WTC11 (cell line): ENCODE results near the gene GABRG3. TPM values are rescaled to one million over a fixed set of nuclear protein-coding genes. Genes with fewer than 3 reads are reported as not detected.
A peak's percentile ranks its signal among the peaks of the same experiment; 100 is the strongest.

Source experiments
- ATAC-seq: fragments of 200-7000 bp; cut with Tn5 transposase; 2 replicates; pipeline ENCODE4 v1.10.0; 2021; ENCODE audit warnings: mild to moderate bottlenecking, moderate library complexity
- CTCF ChIA-PET: fragments of 300-600 bp; sonication (Branson Sonifier 250); formaldehyde crosslinking; loops from one replicate; lab custom pipeline; 2021; ENCODE audit warnings: antibody characterized with exemption; lab: Charles Lee
- POLR2A ChIA-PET: fragments of 350-600 bp; sonication (Branson Sonifier 250); formaldehyde crosslinking; loops from one replicate; lab custom pipeline; 2021; ENCODE audit warnings: antibody characterized with exemption; lab: Charles Lee
- DNase-seq: peaks from one replicate; pipeline ENCODE4 v3.0.0; 2021; ENCODE audit warnings: low spot score
- H3K27ac Mint-ChIP-seq: 2 replicates; pipeline ENCODE4 v1.8.0; 2021; ENCODE audit warnings: mixed read lengths
- H3K27me3 Mint-ChIP-seq: 2 replicates; pipeline ENCODE4 v1.8.0; 2021; ENCODE audit warnings: low read depth, mild to moderate bottlenecking, moderate library complexity, mixed read lengths
- H3K36me3 Mint-ChIP-seq: 2 replicates; pipeline ENCODE4 v1.8.0; 2021; ENCODE audit warnings: mixed read lengths
- H3K4me1 Mint-ChIP-seq: 2 replicates; pipeline ENCODE4 v1.8.0; 2022; ENCODE audit warnings: mixed read lengths
- H3K4me3 Mint-ChIP-seq: 2 replicates; pipeline ENCODE4 v1.8.0; 2021; ENCODE audit warnings: mild to moderate bottlenecking, moderate library complexity, mixed read lengths
- H3K9me3 Mint-ChIP-seq: 2 replicates; pipeline ENCODE4 v1.8.0; 2021; ENCODE audit warnings: mixed read lengths
- ATF1 ChIP-seq: sonication (generic); formaldehyde crosslinking; IDR thresholded peaks from 2 replicates; pipeline ENCODE4 v1.8.1; 2023; ENCODE audit warnings: mild to moderate bottlenecking, moderate library complexity, missing genetic modification reagents
- ATF6 ChIP-seq: sonication (generic); formaldehyde crosslinking; IDR thresholded peaks from 2 replicates; pipeline ENCODE4 v1.8.1; 2023; ENCODE audit warnings: mild to moderate bottlenecking, missing genetic modification reagents
- CTCF ChIP-seq: fragments of 200-600 bp; IDR thresholded peaks from 2 replicates; pipeline ENCODE4 v1.8.0; 2022; ENCODE audit warnings: antibody characterized with exemption
- ELF4 ChIP-seq: sonication (generic); formaldehyde crosslinking; IDR thresholded peaks from 2 replicates; pipeline ENCODE4 v1.8.1; 2022; ENCODE audit warnings: low read depth, mild to moderate bottlenecking, moderate library complexity, missing genetic modification reagents
- ESRRA ChIP-seq: sonication (generic); formaldehyde crosslinking; IDR thresholded peaks from 2 replicates; pipeline ENCODE4 v1.8.1; 2022; ENCODE audit warnings: mild to moderate bottlenecking, missing genetic modification reagents, borderline replicate concordance
- GABPB1 ChIP-seq: sonication (generic); formaldehyde crosslinking; IDR thresholded peaks from 2 replicates; pipeline ENCODE4 v1.8.1; 2023; ENCODE audit warnings: mild to moderate bottlenecking, missing genetic modification reagents
- NFATC4 ChIP-seq: fragments of 250-450 bp; sonication (Bioruptor Pico); IDR thresholded peaks from 2 replicates; pipeline ENCODE4 v1.9.0; 2021; ENCODE audit warnings: mild to moderate bottlenecking
- NR1H2 ChIP-seq: sonication (generic); formaldehyde crosslinking; IDR thresholded peaks from 2 replicates; pipeline ENCODE4 v1.9.0; 2021; ENCODE audit warnings: mild to moderate bottlenecking, moderate library complexity, missing genetic modification reagents
- NR2C2 ChIP-seq: sonication (generic); formaldehyde crosslinking; IDR thresholded peaks from 2 replicates; pipeline ENCODE4 v1.8.0; 2022; ENCODE audit warnings: mild to moderate bottlenecking, missing genetic modification reagents
- RORB ChIP-seq: fragments of 250-450 bp; sonication (Bioruptor Pico); IDR thresholded peaks from 2 replicates; pipeline ENCODE4 v1.9.0; 2021; ENCODE audit warnings: mild to moderate bottlenecking
- ZNF232 ChIP-seq: sonication (generic); formaldehyde crosslinking; IDR thresholded peaks from 2 replicates; pipeline ENCODE4 v1.8.0; 2022; ENCODE audit warnings: mild to moderate bottlenecking, missing genetic modification reagents
- total RNA-seq: library from RNA; stranded (reverse); gene quantifications from 3 replicates; pipeline ENCODE4 v1.2.3, GENCODE V29; 2021
- TF ChIP-seq, protein P1 (sequence below): fragments of 250-450 bp; sonication (Bioruptor Pico); IDR thresholded peaks from 2 replicates; pipeline ENCODE4 v1.9.0; 2021; ENCODE audit warnings: mild to moderate bottlenecking, borderline replicate concordance
- TF ChIP-seq, protein P2 (sequence below): sonication (generic); formaldehyde crosslinking; IDR thresholded peaks from 2 replicates; pipeline ENCODE4 v1.8.0; 2023; ENCODE audit warnings: missing genetic modification reagents

GABRG3 gene
- total RNA-seq, 1 experiment from 2014 or later, result 0.72 TPM

DNA sequence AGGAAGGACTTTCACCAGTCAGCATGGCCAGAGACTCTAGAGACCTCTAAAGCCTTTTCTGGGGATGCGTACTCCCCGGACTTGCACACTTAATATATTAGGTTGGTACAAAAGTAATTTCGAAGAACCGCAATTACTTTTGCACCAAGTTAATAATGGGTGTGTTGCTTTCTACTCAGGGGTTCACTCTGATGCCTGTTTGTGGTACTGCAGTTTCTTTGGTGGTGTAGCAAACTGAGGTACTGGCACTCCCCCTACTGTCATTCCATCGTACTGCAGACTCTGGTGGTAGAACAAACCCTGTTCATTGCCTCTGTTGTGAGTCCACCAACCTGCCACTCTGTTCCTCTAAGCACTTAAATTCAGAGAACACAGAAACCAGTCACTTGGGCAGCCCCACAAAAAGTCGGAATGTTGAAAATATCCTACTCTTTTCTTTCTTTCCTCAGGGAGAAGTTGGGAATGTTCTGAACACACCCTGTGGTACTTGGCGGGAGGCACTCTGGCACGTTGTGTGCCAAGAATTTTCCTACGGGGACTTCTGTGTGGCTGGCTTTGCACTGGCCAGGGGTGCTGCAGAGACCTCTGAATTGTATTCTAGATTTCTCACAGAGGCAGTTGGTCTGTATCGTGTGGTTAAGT lies 46.3 kb downstream of the GABRG3 start:
- Mint-ChIP-seq H3K4me3 (no peak overlapping the region), H3K36me3 (0 out of 2 replicates have a peak, but pooled peaks cover 2% of the 10 kb centered on the region), H3K4me1 (no peaks in the 10 kb centered on the region), H3K27me3 (no peaks in the 10 kb centered on the region), H3K27ac (no peak overlapping the region), H3K9me3 (peaks cover 10% of the 10 kb centered on the region)
- peak; percentile 98 for ATAC-seq
- ChIA-PET CTCF (interaction anchor here (1.5 to 4.2 kb wide), 3 partner anchors 10 to 126 kb away, joined by 4 to 41 read pairs (median 6); no protein-coding TSS in a partner anchor), POLR2A (no interaction called here)
- DNase-seq, result peak; percentile 91
- TF ChIP-seq ELF4 (CRISPR knock-in tag), result no peak
- peak; percentile 84 for TF ChIP-seq CTCF
- TF ChIP-seq ATF6 (CRISPR knock-in tag), result no peak

DNA sequence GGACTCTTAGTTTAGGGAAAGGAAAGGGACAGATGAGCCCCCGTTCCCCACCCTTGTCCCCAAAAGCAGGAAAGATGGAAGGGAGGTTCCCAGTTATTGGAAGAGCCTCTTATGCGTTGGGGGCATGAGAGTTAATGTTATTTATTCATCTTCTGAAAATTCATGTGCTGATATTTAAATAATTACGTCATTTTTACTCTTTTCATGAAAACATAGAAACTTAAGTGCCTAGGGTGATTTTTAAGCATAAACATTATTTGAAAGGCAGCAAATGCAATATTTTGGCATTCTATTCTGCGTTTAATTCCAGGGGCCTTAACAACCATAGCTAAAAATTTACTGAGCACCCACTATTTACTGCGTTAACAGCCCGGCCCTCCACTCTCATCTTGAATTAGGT lies 48.7 kb downstream of the GABRG3 start:
- ChIA-PET CTCF (interaction anchor here (1.1 to 4.2 kb wide), 2 partner anchors 45 to 129 kb away, joined by 3 to 41 read pairs; no protein-coding TSS in a partner anchor), POLR2A (no interaction called here)
- Mint-ChIP-seq H3K4me3 (no peak overlapping the region), H3K9me3 (peaks cover 10% of the 10 kb centered on the region), H3K27me3 (no peaks in the 10 kb centered on the region), H3K27ac (no peak overlapping the region), H3K36me3 (0 out of 2 replicates have a peak, but pooled peaks cover 2% of the 10 kb centered on the region), H3K4me1 (no peaks in the 10 kb centered on the region)
- ATAC-seq (no peak), DNase-seq (no peak)
- TF ChIP-seq RORB (CRISPR knock-in tag) (no peak), GABPB1 (CRISPR knock-in tag) (no peak), ZNF232 (CRISPR knock-in tag) (no peak), ESRRA (CRISPR knock-in tag) (no peak), NFATC4 (CRISPR knock-in tag) (no peak), NR1H2 (CRISPR knock-in tag) (no peak), NR2C2 (CRISPR knock-in tag) (no peak), ATF1 (CRISPR knock-in tag) (no peak)
- TF ChIP-seq, protein P1, sequence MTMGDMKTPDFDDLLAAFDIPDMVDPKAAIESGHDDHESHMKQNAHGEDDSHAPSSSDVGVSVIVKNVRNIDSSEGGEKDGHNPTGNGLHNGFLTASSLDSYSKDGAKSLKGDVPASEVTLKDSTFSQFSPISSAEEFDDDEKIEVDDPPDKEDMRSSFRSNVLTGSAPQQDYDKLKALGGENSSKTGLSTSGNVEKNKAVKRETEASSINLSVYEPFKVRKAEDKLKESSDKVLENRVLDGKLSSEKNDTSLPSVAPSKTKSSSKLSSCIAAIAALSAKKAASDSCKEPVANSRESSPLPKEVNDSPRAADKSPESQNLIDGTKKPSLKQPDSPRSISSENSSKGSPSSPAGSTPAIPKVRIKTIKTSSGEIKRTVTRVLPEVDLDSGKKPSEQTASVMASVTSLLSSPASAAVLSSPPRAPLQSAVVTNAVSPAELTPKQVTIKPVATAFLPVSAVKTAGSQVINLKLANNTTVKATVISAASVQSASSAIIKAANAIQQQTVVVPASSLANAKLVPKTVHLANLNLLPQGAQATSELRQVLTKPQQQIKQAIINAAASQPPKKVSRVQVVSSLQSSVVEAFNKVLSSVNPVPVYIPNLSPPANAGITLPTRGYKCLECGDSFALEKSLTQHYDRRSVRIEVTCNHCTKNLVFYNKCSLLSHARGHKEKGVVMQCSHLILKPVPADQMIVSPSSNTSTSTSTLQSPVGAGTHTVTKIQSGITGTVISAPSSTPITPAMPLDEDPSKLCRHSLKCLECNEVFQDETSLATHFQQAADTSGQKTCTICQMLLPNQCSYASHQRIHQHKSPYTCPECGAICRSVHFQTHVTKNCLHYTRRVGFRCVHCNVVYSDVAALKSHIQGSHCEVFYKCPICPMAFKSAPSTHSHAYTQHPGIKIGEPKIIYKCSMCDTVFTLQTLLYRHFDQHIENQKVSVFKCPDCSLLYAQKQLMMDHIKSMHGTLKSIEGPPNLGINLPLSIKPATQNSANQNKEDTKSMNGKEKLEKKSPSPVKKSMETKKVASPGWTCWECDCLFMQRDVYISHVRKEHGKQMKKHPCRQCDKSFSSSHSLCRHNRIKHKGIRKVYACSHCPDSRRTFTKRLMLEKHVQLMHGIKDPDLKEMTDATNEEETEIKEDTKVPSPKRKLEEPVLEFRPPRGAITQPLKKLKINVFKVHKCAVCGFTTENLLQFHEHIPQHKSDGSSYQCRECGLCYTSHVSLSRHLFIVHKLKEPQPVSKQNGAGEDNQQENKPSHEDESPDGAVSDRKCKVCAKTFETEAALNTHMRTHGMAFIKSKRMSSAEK (CRISPR knock-in tag), result no peak
- TF ChIP-seq, protein P2, sequence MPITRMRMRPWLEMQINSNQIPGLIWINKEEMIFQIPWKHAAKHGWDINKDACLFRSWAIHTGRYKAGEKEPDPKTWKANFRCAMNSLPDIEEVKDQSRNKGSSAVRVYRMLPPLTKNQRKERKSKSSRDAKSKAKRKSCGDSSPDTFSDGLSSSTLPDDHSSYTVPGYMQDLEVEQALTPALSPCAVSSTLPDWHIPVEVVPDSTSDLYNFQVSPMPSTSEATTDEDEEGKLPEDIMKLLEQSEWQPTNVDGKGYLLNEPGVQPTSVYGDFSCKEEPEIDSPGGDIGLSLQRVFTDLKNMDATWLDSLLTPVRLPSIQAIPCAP (CRISPR knock-in tag), result no peak
